ENCODE data around the gene SPATA16. TPM values are rescaled to one million over a fixed set of nuclear protein-coding genes. Genes with fewer than 3 reads are reported as not detected.

SPATA16 gene
- total RNA-seq, 1 experiment from 2014 or later: 0.44 TPM

DNA sequence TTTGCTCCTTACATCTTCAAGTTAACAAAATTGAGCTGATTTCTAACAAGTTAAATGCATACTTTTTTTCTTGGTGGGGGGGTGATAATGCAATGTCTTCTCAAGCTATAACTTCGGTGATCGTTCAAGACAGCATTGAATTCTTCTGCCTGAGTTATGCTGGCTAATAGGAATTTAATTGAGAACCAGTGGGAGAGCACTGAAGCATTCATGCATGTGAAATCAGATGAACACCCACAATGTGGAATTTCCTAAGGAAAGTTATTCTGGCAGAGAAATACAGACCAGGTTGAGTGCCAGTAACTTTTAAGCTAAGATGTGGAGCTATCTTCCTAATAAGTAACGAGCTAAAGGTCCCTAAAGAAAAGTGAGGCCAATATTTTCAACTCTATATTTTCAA, 3.0 kb downstream of the SPATA16 start:
- no peak for DNase-seq (ENCODE audit: low spot score)
- no peak for ATAC-seq
- ChIA-PET CTCF (no interaction called here), POLR2A (no interaction called here)
- Mint-ChIP-seq H3K36me3 (no peaks in the 10 kb centered on the region), H3K27ac (no peak overlapping the region; the same call in 1 of the 2 replicates), H3K4me1 (peaks cover 41% of the 10 kb centered on the region), H3K9me3 (peaks cover 5% of the 10 kb centered on the region; the same call in 1 of the 2 replicates), H3K27me3 (ENCODE audit: low read depth) (no peaks in the 10 kb centered on the region), H3K4me3 (no peak overlapping the region)
- TF ChIP-seq TCF7 (CRISPR knock-in tag; IDR thresholded peaks at IDR 0.05; ENCODE audit: low read depth): no peak
- no peak for TF ChIP-seq SMAD4 (CRISPR knock-in tag; IDR thresholded peaks at IDR 0.05)

DNA sequence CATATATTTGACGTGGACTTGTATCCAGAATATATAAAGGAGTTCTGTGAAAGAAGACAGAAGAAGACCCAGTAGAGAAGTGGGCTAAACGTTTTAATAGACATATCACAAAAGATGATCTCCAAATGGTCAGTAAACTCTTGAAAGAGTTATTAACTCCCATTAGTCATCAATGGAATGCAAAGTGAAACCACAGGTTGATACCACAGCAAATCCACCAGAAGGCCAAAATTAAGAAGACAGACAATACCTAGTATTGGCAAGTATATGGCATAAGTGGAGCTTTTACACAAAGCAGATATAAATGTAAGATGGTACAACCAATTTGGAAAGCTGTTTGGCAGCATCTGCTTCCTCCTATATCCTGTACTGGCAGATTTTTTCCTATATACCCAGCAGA, 6.0 kb downstream of the SPATA16 start:
- no peak for DNase-seq (ENCODE audit: low spot score)
- Mint-ChIP-seq H3K4me1 (peaks cover 33% of the 10 kb centered on the region), H3K9me3 (peaks cover 5% of the 10 kb centered on the region; the same call in 1 of the 2 replicates), H3K36me3 (no peaks in the 10 kb centered on the region), H3K27me3 (ENCODE audit: low read depth) (no peaks in the 10 kb centered on the region), H3K27ac (no peak overlapping the region), H3K4me3 (no peak overlapping the region)
- no peak for ATAC-seq
- TF ChIP-seq JUN (CRISPR knock-in tag; IDR thresholded peaks at IDR 0.05) (no peak), NR1H2 (CRISPR knock-in tag; IDR thresholded peaks at IDR 0.05) (no peak), ZNF317 (CRISPR knock-in tag; IDR thresholded peaks at IDR 0.05; ENCODE audit: borderline replicate concordance, low read depth) (no peak), ZNF263 (CRISPR knock-in tag; IDR thresholded peaks at IDR 0.05; ENCODE audit: low read depth) (no peak), FOXJ3 (CRISPR knock-in tag; IDR thresholded peaks at IDR 0.05; ENCODE audit: borderline replicate concordance) (no peak), USF1 (CRISPR knock-in tag; IDR thresholded peaks at IDR 0.05) (no peak), GRHL2 (CRISPR knock-in tag; IDR thresholded peaks at IDR 0.05; ENCODE audit: insufficient replicate concordance, severe bottlenecking) (no peak)
- TF ChIP-seq, protein P1, sequence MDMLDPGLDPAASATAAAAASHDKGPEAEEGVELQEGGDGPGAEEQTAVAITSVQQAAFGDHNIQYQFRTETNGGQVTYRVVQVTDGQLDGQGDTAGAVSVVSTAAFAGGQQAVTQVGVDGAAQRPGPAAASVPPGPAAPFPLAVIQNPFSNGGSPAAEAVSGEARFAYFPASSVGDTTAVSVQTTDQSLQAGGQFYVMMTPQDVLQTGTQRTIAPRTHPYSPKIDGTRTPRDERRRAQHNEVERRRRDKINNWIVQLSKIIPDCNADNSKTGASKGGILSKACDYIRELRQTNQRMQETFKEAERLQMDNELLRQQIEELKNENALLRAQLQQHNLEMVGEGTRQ (CRISPR knock-in tag; IDR thresholded peaks at IDR 0.05): no peak
- CTCF ChIA-PET: no interaction called here
- POLR2A ChIA-PET: no interaction called here

GRCh38 chr3:173128633-173129032, 12.4 kb downstream of the SPATA16 start:
- DNase-seq (ENCODE audit: low spot score) (no peak), ATAC-seq (no peak)
- Mint-ChIP-seq H3K27ac (no peak overlapping the region), H3K4me1 (peaks cover 18% of the 10 kb centered on the region), H3K36me3 (peaks cover 2% of the 10 kb centered on the region; the same call in 1 of the 2 replicates), H3K9me3 (peaks cover 11% of the 10 kb centered on the region), H3K27me3 (ENCODE audit: low read depth) (no peaks in the 10 kb centered on the region), H3K4me3 (no peak overlapping the region)
- POLR2A ChIA-PET: no interaction called here
- CTCF ChIA-PET: no interaction called here
- TF ChIP-seq OVOL2 (CRISPR knock-in tag; IDR thresholded peaks at IDR 0.05; ENCODE audit: borderline replicate concordance) (no peak), IRF1 (CRISPR knock-in tag; IDR thresholded peaks at IDR 0.05) (no peak), NR3C1 (CRISPR knock-in tag; conservative IDR thresholded peaks at IDR 0.05; ENCODE audit: low read depth) (no peak), HMGXB4 (CRISPR knock-in tag; IDR thresholded peaks at IDR 0.05) (no peak), SOX15 (CRISPR knock-in tag; IDR thresholded peaks at IDR 0.05) (no peak), ZNF425 (CRISPR knock-in tag; conservative IDR thresholded peaks at IDR 0.05) (no peak), CREB1 (CRISPR knock-in tag; IDR thresholded peaks at IDR 0.05) (no peak), MLX (CRISPR knock-in tag; IDR thresholded peaks at IDR 0.05) (no peak), FOXP4 (CRISPR knock-in tag; IDR thresholded peaks at IDR 0.05) (no peak), RELA (CRISPR knock-in tag; IDR thresholded peaks at IDR 0.05; ENCODE audit: borderline replicate concordance) (no peak), ZNF121 (CRISPR knock-in tag; IDR thresholded peaks at IDR 0.05) (no peak)
- TF ChIP-seq, protein P2, sequence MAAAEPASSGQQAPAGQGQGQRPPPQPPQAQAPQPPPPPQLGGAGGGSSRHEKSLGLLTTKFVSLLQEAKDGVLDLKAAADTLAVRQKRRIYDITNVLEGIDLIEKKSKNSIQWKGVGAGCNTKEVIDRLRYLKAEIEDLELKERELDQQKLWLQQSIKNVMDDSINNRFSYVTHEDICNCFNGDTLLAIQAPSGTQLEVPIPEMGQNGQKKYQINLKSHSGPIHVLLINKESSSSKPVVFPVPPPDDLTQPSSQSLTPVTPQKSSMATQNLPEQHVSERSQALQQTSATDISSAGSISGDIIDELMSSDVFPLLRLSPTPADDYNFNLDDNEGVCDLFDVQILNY (CRISPR knock-in tag; IDR thresholded peaks at IDR 0.05): no peak
